Caki2 (cell line): Measurements from ENCODE around the gene TSC2. TPM values are rescaled to one million over a fixed set of nuclear protein-coding genes. Genes with fewer than 3 reads are reported as not detected.
"Not testable (repeated sequence)": the region's sequence is repeated elsewhere in the genome, so short reads cannot be mapped to it uniquely, and the experiment has no call there.

Source experiments
- DNase-seq: peaks from one replicate; pipeline ENCODE4 v3.0.0-alpha.2; 2015; ENCODE audit warnings: low read depth
- in situ Hi-C: cut with HindIII; loops from 2 replicates; pipeline ENCODE4 v1.10.0; 2016; ENCODE audit warnings: low sequenced_read_pairs, low pct_unique_long_range_greater_than_20kb, mixed read lengths
- total RNA-seq: library from RNA; depleted of rRNA; stranded (reverse); fragments of >200 nt; shearing (Covaris generic); gene quantifications from 2 replicates; pipeline ENCODE4 v1.2.3, GENCODE V29; 2014; ENCODE audit warnings: low replicate concordance

Gene TSC2
- total RNA-seq, 1 experiment from 2014 or later = 31.5 TPM

GRCh38 chr16:2117341-2117740, 69.6 kb downstream of the TSC2 start:
- DNase-seq, in situ Hi-C loops: not testable (repeated sequence)

DNA sequence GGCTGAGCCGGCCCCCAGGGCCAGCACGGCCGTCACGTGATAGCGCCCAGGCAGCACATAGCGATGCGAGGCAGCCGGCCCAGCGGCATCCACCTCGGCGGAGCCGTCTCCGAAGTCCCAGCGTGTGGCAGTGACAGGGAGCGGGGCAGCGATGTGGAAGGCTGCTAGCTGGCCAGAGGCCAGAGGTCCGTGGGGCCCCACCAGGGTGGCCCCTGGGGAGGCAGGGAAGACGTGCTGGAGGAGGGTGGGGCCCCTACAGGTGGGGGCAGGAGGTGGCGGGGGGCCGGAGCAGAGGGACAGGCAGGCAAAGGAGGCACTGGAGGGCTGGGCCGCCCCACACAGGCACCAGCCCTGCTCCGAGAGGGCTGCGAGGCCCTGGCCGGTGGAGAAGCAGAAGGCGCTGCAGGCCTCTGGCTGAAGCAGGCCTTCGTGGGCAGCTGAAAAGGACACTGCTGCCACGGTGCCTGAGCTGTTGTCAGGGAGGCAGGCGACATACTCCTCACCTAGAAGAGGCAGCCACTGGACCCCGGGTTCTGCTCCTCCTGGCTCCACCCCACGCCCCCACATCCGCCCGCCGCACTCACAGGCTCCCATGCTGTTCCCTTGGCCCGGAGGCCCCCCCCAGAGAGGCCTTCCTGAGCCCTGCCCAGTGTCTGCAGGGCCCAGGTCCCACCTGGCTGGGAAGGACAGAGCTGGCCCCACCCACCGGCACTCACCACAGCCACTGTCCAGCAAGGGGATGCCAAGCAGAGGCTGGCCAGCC, 70.4 kb downstream of the TSC2 start:
- in situ Hi-C loops, DNase-seq: not testable (repeated sequence)

DNA sequence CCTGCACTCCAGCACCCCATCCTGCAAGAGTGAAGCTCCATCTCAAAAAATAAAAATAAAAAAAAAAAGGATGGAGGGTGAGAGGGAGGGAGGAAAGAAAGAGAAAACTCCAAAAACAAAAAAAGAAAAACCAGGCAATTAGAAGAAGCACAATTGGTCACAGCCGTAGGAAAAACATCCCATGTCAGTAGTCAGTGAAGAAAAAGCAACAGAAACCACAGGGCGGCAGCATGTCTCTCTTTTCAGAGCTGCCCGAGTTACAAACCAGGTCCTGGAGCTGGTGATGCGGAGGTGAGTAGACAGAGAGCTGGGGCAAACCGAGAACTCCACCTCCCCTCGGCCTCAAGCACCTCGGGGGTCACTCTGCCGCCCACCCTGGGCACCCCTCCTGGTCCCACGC, 73.5 kb downstream of the TSC2 start:
- in situ Hi-C loops, DNase-seq: not testable (repeated sequence)

- in situ Hi-C loops = no loop called here
- DNase-seq = no peak
These were observed 74.1 kb downstream of the TSC2 start for GRCh38 chr16:2121853-2122252.

DNA sequence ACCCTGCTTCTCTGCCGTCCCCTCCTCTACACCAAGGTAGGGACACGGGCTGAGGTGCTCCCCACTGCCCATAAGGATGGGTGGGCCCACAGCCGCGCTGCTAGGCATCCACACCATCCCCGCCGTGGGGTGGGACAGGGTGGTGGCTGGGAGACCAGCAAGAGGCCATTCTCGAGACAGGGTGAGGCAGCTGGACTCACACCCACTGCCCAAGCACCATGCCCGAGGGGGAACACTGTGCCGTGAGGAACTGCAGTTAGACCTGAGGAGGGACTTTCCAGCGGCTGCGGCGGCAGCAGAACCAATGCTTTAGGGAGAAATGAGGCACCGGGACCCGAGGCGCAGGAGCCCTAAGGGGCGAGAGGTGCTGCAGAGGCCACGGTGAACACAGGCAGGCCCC, 74.6 kb downstream of the TSC2 start:
- in situ Hi-C loops = no loop called here
- no peak for DNase-seq

GRCh38 chr16:2122934-2123683, 75.3 kb downstream of the TSC2 start:
- in situ Hi-C loops, DNase-seq: not testable (repeated sequence)

GRCh38 chr16:2123706-2124376, 76.1 kb downstream of the TSC2 start:
- in situ Hi-C loops, DNase-seq: not testable (repeated sequence)

- in situ Hi-C loops, DNase-seq: not testable (repeated sequence)
These were observed 76.5 kb downstream of the TSC2 start for GRCh38 chr16:2124377-2124693.

DNA sequence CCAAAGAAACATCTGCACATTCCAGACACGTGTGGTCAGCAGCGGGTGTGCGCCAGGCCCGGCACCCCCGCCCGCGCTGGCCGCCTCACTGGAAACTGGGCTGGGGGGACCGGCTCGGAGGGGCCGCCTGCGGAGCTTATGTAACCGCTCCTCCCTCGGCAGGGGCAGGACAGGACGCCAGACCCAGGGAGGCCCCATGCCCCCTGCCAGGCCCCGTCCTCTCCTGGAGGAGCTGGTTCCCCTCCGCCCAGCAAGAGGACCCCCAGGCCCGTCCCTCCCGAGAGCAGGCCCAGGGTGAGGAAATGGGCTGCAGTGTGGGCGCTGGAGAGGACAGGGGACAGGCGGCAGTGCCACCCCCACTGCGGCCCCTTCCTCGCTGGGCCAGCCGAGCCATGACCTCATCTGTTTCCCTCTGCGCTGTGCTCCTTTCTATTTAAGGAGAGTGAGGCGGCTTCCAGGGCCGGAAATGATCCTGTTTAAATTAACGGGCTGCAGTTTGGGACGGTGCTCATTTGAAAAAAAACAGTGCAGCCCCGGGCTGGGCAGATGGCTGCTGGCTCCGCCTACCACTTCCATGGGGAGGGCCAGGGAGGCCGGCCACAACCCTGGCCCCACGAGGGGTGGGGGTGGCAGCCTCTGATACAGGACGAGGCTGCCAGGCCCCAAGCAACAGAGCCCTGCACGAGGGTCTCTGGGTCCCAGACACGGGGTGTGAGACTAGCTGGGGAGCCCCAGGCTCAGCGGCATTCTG, 77.1 kb downstream of the TSC2 start:
- in situ Hi-C loops, DNase-seq: not testable (repeated sequence)

DNA sequence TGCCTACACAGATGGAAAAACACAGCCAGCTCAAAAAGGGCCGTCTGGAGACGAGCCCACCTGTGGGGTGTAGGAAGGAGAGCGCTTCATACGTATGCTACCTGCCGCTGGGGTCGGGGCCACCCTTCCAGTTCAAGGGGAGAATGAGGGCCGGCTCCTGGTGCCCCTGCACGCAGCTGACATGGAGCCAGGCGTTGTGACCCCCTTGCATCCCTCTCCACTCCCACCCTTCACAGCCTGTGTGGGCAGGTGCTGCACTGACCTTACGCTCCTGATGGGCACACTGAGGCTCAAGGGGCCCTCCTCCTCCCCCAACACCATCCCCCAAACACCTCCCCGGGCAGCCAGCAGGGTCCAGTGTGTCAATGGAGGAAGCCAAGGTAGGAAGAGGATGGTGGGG, 77.8 kb downstream of the TSC2 start:
- DNase-seq, in situ Hi-C loops: not testable (repeated sequence)

DNA sequence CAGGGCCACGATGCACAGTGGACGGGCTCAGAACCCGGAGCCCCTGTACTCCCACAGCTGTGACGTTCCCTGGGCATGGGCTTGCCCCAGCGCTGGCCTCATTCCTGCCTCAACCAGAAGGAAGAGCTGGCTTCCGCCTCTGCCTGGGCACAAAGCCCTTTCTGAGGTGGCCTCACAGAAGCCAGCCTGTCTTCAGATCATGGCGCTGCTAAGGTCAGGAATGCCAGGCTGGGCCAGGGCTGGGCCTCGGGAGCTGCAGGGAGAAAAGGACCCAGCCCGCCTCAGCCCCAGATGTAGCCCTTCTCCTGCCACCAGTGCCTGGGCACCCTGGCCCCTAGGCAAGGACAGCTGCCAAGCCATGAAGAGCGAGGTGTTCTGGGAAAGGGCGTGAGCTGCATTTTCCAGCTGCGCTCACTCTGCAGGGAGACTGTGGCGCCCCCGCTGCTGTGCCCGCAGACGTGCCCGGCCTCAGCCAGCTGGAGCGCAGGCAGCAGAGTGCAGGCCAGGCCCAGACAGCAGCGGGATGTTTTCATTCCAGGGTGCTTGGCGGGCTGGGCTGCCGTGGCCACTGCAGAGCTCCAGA, 78.5 kb downstream of the TSC2 start:
- DNase-seq, in situ Hi-C loops: not testable (repeated sequence)

DNA sequence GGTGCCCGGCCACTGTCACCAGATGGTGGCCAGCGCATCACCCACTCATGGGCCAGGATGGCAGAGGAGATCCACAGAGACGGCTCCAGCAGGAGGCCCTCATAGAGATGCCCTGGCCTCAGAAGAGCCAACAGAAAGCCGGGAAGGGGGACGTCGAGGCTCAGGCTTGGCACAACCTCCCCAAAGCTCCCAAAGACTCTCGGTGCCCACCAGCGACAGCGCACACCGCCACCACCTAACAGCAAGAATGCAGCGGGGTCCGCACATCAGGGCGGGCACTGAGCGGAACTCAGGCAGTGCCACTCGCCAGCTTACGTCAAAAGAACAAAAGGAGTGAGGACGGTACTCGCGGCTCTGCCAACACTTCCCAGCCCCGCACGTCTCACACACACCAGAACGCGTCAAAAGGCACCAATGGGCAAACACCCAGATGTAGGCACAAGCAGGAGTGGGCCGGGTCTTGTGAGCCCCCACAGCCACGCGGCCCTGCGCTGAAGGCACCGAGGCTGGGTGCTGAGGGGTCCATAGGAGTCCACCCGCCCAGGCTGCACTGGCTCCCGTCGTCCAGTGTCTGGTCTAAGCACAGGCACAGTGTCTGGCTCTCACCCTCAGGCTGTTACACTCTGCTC, 79.3 kb downstream of the TSC2 start:
- DNase-seq, in situ Hi-C loops: not testable (repeated sequence)

DNA sequence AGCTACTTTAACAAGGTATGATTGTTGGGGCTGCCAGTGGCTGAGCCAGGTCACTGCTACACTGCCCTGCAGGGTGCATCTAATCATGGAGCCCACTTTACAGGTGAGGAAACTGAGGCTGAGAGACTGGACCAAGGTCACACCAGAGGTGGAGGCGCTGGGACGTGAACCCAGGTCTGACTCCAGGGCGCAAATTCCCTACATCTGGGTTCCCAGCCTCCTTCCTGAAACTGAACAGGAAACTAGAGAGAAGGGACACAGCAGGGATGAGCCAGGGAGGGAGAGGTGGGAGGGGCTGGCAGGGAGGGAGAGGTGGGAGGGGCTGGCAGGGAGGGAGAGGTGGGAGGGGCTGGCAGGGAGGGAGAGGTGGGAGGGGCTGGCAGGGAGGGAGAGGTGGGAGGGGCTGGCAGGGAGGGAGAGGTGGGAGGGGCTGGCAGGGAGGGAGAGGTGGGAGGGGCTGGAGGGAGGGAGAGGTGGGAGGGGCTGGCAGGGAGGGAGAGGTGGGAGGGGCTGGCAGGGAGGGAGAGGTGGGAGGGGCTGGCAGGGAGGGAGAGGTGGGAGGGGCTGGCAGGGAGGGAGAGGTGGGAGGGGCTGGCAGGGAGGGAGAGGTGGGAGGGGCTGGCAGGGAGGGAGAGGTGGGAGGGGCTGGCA, 80.0 kb downstream of the TSC2 start:
- DNase-seq = peak; percentile 42
- in situ Hi-C loops = not testable (repeated sequence)

DNA sequence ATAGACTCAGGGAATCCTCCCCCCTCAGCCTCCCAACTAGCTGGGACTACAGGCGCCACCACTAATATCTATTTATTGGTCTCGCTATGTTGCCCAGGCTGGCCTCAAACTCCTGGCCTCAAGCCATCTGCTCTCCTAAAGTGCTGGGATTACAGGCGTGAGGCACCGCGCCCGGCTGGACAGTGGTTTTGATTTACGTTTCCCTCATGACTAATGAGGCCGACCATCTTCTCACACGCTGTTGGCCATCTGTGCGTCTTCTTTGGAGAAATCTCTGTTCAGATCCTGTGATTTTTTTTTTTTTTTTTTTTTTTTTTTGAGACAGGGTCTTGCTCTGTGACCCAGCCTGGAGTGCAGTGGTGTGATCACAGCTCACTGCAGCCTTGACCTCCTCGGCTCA, 81.5 kb downstream of the TSC2 start:
- peak; percentile 61 for DNase-seq
- in situ Hi-C loops = not testable (repeated sequence)

DNA sequence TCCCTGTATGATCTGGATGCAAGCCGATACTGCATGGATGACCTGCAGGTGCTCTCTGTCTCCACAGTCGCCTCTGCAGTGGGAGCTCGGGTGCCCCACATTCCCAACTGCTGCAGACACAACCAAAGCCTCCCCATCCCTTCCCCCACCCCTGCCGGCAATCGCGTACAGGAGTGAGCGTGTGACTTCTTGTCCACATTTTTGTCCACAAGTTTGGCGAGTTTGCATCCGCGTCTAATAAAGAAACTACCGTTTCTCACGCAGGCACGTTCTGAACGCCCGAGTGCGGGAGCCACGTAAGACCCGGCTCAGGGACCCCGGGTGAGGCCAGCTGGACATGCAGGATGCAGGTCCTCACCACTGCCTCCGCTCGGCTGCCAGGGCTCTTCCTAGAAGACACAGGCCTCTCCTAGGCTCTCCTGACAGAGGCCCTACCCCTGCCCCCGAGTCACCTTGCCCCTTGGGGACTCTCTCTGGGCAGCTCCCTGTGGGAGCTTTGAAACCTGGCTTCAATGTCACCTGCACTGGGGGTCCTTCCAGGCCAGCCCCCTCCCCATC, 82.2 kb downstream of the TSC2 start:
- DNase-seq, in situ Hi-C loops: not testable (repeated sequence)

DNA sequence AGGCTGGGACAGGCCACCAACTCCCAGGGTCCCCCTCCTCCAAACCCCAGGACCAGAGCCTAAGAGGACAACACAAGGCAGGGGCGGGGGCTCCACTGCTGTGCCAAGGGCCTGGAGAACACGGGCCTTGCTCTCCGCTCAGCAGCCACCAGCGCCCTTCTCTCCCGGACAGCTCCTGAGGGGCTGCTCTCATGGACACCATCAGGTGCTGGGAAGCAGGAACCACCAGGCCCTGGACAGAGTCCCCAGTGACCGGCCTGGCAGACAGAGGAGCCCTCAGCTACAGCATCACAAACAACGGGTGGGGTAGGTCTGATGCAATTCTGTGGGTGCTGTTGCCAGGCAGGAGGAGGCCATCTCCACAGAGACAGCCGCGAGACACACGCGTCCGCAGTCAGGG, 86.0 kb downstream of the TSC2 start:
- in situ Hi-C loops = not testable (repeated sequence)

DNA sequence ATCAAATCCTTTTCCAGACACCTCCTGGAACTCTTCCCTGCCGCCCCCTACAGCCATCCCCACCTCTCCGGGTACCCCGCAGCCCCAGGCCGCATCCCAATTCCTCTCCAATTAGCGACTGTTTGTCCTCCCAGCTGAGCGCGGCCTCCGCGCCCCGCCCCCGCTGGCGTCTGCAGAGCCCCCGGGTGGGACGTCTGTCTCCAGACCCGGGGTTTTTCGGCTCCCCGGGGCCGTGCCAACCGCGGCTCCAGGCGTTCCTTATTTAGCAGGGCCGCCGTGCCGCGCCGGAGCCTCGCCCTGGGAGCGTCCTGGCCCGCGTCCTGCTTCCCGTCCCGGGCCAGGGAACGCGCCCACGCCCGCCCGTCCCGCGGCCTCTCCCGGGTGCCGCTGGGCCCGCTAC, 87.3 kb downstream of the TSC2 start:
- DNase-seq, in situ Hi-C loops: not testable (repeated sequence)

More for the DNA sequence above, 86.0 kb downstream of the TSC2 start:
- not testable (repeated sequence) for DNase-seq
